NCI-H2227 treated with DMSO at 0.1 percent for 48 hours (cell line): ENCODE measurements around the gene L3MBTL4.
"Not testable (repeated sequence)": the region's sequence is repeated elsewhere in the genome, so short reads cannot be mapped to it uniquely, and the experiment has no call there.

ENCODE experiments used
- DNase-seq: peaks from one replicate; lab custom pipeline; 2025; lab: John Stamatoyannopoulos, UW

L3MBTL4 gene

DNA sequence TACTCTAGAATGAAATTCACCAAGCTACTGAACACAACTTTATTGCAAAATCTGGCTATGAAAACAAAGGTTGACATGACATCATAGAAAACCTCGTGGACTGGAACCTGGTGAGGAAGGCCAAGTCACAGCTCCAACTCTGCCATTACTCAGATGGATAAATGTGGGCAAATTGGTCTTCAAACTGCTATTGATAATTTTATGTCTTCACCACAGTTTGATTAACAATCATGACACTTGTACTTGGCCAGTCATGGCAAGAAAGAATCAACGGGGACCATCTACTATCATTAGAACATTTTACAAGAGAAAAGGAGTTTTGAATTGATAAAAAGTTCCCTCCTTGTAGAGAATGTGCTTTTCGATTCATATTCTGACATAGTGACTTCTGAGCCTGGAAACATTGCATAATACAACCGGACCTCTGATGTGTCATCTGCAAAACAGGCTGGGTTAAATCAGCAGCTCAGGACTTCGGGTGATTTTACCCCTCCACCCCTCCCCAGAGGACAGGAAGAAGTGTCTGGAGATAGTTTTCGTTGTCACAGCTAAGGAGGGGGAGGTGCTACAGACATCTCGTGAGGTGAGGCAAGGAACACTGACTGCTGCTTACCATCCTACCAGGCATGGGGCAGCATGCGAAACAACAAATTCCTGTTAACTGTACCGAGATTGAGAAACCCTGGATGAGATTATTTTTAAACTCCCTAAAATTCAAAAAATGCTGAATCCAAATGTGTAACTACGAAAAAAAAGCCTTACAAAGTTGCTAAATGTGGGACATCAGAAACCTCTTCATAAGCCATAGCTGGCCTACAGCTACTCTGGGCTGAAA, 8.4 kb downstream of the L3MBTL4 start:
- DNase-seq, result no peak

DNA sequence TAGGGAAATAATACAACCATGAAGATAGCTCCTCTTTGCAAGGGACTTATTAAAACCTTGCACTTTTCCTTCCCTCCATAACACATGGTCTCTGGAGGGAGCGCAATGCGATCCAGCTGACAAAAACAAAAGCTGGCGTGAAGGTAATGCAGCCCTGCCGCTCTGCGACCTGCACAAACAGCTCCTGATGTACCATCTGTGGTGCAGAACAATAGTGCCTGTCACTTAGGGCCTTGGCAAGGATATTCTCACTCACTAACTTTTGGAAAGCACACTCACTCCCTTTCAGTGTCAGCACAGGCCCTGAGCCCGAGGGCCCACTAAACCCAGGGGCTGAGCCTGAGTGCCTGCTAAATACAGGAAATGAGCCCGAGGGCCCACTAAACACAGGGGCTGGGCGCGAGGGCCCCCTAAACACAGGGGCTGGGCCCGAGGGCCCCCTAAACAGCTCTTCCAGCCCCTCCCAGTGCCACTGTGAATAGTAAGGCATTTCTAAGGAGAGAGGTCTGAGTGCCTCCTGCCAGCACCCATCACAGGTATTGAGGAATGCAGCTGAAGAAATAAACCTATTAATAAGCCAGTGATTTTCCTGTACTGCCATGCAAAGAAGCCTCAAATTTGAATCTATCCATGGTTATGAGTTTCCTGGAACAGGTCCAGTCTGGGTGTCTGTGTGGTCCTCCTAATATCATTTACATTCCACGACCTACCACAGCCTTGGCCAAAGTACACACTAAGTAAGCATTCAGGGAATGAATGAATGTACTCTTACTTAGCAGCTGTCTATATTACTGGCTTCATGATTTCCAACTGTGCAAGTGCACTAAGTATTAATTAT, 9.3 kb downstream of the L3MBTL4 start:
- DNase-seq, result no peak

DNA sequence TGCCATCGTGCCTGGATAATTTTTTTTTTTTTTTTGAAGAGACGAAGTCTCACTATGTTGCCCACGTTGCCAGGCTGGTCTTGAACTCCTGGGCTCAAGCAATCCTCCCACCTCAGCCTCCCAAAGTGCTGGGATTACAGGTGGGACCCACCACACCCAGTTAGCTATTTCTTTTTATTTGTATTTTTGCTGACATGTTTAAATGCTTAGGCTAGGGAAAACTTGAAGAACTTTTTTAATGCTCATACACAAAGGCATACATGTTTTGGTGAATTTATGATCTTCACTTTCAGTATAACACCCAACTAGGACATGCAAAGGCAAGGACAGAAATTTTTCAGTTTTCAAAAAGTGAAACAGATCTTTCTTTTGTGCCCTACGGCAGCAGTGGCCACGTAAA, 9.9 kb downstream of the L3MBTL4 start:
- no peak for DNase-seq

DNA sequence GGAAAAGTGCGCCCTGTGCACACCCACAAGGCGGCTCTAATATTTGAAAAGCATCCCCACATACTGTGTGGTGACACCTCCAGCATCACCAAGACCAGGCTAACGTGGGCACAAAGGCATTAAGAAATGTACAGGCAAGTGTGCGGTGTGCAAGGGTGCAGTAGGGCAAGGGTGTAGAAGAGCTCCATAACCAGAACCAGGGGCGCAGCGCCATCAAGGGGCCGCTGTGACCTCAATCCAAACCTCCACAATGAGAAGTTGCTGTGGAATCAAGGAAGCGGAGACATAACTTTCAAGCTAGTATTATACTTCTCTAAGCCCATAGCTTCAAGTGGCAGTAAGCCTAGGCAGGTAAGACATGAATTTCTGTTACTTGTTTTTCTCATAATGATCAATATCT, 13.0 kb downstream of the L3MBTL4 start:
- DNase-seq, result no peak

DNA sequence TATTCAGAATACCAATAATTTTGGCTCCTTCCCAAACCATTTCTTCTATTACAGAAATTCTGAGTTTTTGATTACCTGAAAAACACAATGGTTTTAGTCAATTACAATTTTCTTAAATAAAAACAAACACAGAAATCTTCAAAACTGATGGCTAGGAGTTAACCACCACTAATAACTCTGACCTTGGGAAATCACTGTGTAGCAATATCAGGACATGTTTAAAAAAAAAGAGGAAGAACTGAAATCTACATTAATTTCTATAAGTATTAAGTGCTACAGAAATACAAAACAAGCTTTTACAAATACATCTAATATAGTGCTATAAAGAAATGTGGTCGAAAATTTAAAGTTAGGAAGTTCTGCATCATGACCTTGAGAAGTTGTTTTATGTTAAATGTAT, 14.9 kb downstream of the L3MBTL4 start:
- DNase-seq, result no peak

DNA sequence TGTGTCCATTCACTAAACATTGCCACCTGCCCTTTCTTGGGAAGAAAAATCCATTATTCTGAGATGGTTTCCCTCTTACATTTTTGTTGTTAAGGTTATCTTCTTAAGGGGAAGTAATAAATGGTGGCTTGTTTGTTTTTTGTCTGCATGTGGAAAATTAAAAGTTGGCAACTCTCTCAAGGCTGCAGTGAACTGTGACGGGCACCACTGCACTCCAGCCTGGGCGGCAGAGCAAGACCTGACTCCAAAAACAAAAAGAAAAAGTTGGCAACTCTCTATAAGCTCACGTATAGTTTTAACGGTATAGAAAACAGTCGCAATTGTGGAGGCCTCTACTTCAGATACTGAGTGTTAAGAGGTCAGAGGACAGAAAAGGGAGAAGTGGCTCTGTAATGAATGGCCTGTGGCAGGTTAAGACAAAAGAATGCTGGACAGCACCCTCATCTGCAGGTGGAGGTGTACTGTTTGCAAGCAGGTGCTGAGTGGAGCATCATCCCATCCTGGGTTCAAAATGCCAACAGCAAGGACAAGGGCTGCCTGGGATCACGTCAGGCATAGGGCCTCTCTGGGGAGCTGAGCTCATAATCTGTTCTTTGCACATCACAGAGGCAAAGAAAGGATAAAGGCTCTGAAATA, 16.7 kb downstream of the L3MBTL4 start:
- no peak for DNase-seq

DNA sequence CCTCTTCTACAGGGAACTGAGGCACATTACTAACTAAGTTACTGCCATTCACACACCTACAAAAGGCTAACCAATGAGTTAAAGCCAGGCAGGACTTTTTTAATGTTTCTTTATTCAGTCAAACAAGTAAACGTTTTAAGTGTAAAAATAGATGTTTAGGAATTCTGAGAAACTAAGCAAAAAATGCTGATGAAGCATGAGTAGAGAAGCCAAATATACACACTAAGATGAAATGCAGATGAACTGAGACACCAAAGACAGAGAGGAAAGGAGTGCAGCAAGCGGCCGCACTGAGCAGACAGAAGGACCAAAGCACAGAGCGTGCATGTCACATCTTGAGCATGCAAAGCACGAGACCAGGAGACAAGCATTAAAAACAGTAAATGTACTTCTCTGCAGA, 17.9 kb downstream of the L3MBTL4 start:
- no peak for DNase-seq

DNA sequence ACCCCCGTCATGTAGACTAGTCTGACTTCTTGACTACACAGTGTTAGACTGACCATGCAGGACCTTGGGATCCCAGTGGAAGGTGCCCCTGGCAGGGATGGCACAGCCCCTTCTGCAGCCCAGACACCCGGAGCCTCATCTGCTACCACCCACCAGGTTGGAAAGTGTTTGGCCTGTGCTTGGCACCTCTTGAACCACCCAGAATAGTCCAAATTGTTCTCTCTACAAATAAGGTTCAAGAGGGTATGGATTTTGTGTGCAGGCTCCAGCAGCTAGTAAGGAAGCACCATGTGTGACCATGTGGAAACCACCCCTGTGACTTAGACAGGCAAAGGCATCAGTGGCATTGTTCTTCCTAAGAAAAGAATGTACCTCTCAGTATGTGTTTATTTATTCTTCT, 18.4 kb downstream of the L3MBTL4 start:
- DNase-seq, result no peak

DNA sequence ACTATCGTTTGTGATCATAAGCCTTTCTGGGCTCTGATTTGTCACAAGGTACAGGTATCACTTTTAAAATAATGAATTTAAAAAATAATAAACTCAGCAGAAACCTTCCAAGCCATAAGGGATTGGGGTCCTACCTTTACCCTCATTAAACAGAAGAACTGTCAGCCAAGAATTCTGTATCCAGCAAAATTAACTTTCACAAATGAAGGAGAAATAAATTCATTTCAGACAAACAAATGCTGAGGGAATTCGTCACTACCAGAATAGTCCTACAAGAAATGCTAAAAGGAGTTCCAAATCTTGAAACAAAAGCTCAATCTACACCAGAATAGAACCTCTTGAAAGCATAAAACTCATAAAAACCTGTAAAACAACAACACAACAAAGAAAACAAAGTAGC, 25.7 kb downstream of the L3MBTL4 start:
- DNase-seq, result no peak

DNA sequence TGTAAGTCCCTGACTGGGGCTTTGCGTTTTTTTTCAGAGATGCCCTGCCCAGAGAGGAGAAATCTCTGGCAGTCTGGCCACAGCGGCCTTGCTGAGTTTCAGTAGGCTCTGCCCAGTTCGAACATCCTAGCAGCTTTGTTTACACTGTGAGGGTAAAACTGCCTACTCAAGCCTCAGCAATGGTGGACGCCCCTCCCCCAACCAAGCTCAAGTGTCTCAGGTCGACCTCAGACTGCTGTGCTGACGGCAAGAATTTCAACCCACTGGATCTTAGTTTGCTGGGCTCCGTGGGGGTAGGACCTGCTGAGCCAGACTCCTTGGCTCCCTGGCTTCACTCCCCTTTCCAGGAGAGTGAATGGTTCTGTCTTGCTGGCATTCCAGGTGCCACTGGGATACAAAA, 31.7 kb downstream of the L3MBTL4 start:
- DNase-seq, result no peak

DNA sequence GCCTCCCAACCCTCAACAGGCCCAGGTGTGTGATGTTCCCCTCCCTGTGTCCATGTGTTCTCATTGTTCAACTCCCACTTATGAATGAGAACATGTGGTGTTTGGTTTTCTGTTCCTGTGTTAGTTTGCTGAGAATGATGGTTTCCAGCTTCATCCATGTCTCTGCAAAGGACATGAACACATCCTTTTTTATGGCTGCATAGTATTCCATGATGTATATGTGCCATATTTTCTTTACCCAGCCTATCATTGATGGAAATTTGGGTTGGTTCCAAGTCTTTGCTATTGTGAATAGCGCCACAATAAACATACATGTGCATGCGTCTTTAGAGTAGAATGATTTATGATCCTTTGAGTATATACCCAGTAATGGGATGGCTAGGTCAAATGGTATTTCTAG, 37.2 kb downstream of the L3MBTL4 start:
- not testable (repeated sequence) for DNase-seq

DNA sequence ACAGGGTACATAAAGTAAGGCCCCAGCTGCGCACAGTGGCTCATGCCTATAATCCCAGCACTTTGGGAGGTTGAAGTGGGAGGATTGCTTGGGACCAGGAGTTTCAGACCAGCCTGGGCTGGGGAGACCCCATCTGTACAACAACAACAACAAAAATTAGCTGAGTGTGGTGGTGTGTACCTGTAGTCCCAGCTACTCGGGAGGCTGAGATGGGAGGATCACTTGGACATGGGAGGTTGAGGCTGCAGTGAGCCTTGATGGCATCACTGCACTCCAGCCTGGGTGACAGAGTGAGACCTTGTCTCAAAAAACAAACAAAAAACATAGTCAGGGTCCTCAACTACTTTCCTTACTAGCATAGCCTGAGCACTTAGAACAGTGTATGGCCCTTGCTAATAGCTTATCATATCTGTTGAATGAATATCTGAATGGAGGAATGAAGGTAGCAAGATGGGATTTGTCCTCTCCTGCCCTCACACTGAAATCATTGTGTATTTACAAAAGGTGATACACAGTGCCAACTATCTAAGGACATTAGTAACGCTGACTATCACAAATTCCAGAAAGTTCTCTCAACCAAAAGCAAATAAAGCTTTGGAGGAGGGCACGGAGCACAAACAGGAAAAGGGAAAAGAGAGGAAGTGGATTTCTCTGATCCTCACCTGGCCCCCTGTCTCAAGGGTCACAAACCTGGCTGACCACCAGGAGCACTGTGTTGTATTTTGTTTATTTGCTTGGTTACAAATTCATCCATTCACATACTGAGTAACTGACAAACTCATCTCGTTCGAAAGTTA, 38.1 kb downstream of the L3MBTL4 start:
- DNase-seq, result no peak

DNA sequence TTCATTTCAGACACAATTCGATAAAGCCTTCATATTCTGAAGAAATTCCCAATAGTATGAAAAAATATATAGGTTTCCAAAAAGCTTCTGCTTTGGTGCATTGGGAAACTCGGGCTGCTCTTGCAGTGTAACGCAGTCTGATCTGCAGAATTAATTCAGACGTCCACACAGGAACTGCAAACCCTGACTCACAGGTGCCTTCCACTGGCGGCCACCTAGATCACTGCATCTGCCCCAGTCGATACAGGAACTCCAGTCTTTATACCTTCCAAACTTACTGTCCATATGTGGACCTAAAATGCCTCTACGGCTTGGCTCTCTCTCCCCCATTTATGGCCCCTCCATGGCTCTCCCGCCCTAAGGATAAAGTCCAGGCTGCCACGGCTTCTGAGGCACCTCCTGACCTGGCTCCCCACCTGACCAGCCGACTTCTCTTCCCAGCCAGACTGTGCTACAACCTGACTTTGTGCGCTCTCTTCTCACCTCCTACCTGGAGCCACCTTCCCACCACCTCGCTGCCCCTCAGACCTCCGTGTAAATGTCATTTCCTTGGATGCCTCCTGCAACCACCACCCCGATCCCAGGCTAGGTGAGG, 39.7 kb downstream of the L3MBTL4 start:
- no peak for DNase-seq

DNA sequence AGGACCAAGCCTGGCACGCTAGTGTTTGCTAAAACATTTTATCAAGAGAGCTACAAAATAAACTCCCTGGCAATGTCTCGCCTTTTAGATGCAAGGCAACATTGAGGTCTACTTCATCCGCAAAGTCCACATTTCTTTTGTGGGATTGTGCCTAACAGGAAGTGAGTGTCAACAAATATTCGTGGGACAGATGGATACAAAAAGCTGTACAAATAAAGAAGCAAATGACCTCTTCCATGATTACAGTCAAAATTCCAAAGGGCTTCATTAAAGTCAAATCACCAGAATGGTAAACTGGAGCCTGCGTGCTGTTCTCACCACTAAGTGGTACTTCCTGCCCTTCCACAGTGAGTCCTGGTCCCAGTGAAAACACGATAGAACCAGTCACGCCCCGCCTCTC, 40.4 kb downstream of the L3MBTL4 start:
- DNase-seq, result no peak

DNA sequence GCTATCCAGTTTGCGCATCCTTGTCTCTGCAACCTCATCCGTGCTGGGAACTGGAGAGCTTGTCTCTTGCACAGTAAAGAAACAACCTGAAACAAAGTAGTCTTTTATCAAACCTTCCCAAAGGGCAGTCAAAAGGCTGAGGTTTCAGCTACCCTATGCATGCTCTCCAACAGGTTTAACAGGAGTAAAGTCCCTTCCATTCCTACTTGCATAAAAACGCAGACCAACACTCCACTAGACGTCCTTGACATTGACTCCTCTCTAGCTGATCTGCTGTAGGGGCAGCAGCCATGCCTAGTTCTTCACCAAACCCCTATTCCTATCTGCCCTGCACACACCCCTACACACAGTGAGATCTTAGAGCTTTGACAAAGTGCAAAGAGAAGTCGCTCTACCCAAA, 41.5 kb downstream of the L3MBTL4 start:
- DNase-seq, result no peak

DNA sequence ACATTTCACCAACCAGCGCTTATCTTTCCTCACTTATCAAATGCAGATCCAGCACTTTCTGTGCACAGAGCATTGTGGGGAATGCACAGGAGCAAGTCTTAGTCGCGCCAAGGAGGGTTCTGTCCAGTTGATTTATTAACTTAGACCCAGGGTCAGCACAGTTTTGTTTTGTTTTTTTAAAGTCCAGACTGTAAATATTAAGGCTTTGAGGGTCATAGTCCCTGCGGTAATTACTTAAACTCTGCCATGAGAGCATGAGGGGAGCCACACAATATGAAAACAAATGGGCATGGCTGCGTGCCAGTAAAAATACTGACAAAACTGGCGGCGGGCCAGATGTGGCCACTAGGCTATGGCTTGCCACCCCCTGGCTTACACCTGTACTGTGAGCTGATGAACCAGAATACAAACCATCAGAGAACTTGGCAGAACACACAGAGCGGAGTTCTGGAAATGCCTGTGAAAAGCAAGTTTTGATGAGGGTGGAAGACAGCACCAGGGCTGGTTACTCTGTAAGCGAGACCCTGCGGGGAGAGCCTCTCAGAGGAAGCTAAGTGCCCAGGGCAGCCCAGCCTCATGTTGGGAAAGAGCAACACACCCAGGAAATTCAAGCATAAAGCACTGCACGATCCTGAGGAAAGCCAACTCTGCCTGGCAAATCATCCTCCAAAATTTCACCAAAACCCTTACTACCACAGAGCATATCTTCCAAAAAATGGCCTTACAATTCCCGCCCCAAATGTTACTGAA, 43.6 kb downstream of the L3MBTL4 start:
- DNase-seq, result no peak

DNA sequence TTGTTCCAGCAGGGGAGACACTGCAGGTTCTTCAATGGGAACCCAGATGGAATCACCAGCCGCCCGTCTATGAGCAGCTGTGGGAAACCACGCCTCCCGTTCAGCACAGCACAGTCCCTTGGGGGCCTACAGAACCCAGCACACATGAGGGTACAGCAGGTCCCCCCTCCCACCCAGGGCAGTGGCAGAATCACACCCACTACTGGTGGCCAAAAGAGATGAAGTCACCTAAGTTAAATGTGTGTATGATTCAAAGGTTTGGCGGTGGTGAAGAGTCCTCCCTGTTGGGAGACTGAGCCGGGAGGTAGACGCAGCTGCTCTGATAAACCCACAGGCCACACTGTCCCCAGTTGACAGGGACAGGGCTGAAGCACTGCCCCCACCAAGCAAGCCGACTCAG, 44.3 kb downstream of the L3MBTL4 start:
- DNase-seq, result no peak

DNA sequence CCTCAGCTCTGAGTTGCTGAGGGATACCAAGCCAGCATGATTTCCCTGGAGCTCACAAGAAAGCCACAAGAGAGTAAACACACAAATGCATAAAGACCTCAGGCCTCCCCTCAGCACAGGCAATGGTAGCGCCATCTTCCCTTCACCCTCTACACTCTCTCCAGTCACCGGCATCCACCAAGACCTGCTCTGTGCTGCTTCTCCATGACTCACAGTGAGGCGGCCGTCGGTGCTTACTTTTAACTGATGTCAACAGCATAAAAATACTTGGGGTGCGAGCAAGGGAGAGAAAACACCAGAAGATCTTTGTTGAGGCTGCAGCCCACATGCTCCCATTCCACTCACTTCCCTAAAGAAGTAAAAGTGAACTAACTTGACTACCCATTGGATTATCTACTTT, 46.7 kb downstream of the L3MBTL4 start:
- no peak for DNase-seq

DNA sequence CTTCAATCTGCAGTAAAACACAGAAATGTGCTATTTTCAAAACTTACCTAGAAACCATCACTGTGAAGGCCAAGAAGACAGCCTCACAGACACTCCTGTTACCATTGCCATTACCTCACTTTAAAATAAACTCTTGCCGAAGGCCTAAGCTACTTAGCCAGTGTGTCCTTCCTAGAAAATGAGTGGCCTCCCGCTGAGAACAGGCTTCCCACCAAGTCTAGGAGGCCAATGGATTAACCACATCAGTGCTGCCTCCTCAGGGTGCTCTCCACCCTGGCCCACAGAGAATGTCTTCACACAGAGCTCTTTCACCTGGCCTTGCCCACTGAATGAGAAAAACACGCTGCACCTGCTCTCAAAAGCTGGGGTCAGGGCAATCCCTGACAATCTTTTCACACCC, 47.5 kb downstream of the L3MBTL4 start:
- no peak for DNase-seq

DNA sequence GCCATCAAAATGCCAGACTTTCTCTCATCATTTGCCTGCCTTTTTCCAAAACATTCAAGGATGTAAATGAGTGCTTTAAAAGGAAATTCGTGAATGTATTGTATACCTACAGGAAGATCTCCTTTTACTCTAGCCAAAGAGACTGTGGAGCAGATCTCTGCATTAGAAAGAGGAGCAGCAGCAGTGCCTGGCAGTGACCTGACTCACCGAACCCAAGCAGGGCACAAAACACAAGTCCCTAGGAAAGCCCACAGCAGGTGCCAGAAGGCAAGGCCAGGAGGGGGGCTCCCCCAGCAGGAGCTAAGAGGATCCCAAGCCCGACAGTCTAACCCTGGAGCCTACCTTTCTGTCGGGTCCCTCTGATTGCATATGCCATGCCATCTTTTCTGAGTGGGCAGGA, 47.9 kb downstream of the L3MBTL4 start:
- DNase-seq, result no peak

DNA sequence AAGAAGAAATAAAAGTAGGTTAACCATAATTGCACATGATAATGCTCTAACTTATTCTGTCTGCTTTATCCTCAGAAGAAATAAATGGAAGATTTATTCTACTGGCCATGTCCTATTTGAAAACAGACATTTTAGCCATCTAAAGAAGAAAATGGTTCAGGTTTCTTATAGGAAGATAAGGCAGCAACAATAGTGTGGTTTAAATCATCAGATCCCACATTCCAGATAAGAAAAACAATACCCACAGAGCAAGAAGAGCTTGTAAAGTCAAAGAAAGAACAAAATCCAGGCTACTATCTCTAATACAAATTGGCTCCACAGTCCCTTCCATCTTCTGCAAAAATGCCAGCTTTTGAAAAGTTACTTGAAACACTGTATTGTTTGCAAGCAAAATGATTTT, 49.3 kb downstream of the L3MBTL4 start:
- DNase-seq, result no peak
